Loucy (cell line): ENCODE measurements around the gene PACSIN2.

Source experiments
- H2AFZ ChIP-seq: fragments of 200-600 bp; sonication (generic); 2 replicates; pipeline ENCODE4 v1.6.0; 2016; ENCODE audit warnings: antibody characterized with exemption, mild to moderate bottlenecking, low read length, moderate library complexity
- H3F3A ChIP-seq: fragments of 200-600 bp; 2 replicates; pipeline ENCODE4 v1.6.0; 2016; ENCODE audit warnings: antibody characterized with exemption, low read depth, mild to moderate bottlenecking
- H3K27me3 ChIP-seq: fragments of 200-600 bp; sonication (generic); 2 replicates; pipeline ENCODE4 v1.6.1; 2014; ENCODE audit warnings: low read length, mild to moderate bottlenecking; ENCODE audit not compliant: insufficient read depth, poor library complexity, severe bottlenecking
- H3K36me3 ChIP-seq: fragments of 200-600 bp; sonication (generic); 2 replicates; pipeline ENCODE4 v1.6.1; 2016; ENCODE audit warnings: low read length; ENCODE audit not compliant: insufficient read depth
- H3K4me1 ChIP-seq: fragments of 200-600 bp; sonication (generic); 2 replicates; pipeline ENCODE4 v1.5.1; 2014; ENCODE audit warnings: low read length, mild to moderate bottlenecking; ENCODE audit not compliant: insufficient read depth, poor library complexity, severe bottlenecking
- H3K4me2 ChIP-seq: fragments of 200-600 bp; sonication (generic); 2 replicates; pipeline ENCODE4 v1.6.0; 2014; ENCODE audit warnings: antibody characterized with exemption, low read length, low read depth, mild to moderate bottlenecking; ENCODE audit not compliant: poor library complexity, severe bottlenecking
- H3K4me3 ChIP-seq: fragments of 200-600 bp; sonication (generic); 2 replicates; pipeline ENCODE4 v1.5.1; 2014; ENCODE audit warnings: low read length, mild to moderate bottlenecking, mixed read lengths; ENCODE audit not compliant: poor library complexity, severe bottlenecking
- H3K79me2 ChIP-seq: fragments of 200-600 bp; sonication (generic); 2 replicates; pipeline ENCODE4 v1.6.1; 2014; ENCODE audit warnings: low read length; ENCODE audit not compliant: insufficient read depth
- H3K9ac ChIP-seq: fragments of 200-600 bp; sonication (generic); 2 replicates; pipeline ENCODE4 v1.6.0; 2014; ENCODE audit warnings: mild to moderate bottlenecking, low read depth, low read length, moderate library complexity; ENCODE audit not compliant: poor library complexity, severe bottlenecking
- H3K9me2 ChIP-seq: fragments of 200-600 bp; sonication (generic); replicated peaks from 2 replicates; pipeline ENCODE4 v1.6.1; 2016; ENCODE audit warnings: low read depth, low read length, mixed read lengths
- H3K9me3 ChIP-seq: fragments of 200-600 bp; sonication (generic); 2 replicates; pipeline ENCODE4 v1.6.1; 2014; ENCODE audit warnings: mild to moderate bottlenecking, antibody characterized with exemption, low read length, low read depth; ENCODE audit not compliant: insufficient read depth
- H4K20me1 ChIP-seq: fragments of 200-600 bp; sonication (generic); 2 replicates; pipeline ENCODE4 v1.6.0; 2014; ENCODE audit warnings: antibody characterized with exemption, low read length, mild to moderate bottlenecking; ENCODE audit not compliant: insufficient read depth, poor library complexity, severe bottlenecking
- EZH2phosphoT487 ChIP-seq: fragments of 200-600 bp; IDR thresholded peaks from 2 replicates; pipeline ENCODE4 v1.6.1; 2018; ENCODE audit warnings: antibody characterized with exemption, mild to moderate bottlenecking, moderate library complexity, borderline replicate concordance
- TF ChIP-seq, protein P1 (sequence below): fragments of 200-600 bp; sonication (generic); conservative IDR thresholded peaks from 2 replicates; pipeline ENCODE4 v1.5.1; 2014; ENCODE audit warnings: mild to moderate bottlenecking, antibody characterized with exemption, low read length

The PACSIN2 gene

DNA sequence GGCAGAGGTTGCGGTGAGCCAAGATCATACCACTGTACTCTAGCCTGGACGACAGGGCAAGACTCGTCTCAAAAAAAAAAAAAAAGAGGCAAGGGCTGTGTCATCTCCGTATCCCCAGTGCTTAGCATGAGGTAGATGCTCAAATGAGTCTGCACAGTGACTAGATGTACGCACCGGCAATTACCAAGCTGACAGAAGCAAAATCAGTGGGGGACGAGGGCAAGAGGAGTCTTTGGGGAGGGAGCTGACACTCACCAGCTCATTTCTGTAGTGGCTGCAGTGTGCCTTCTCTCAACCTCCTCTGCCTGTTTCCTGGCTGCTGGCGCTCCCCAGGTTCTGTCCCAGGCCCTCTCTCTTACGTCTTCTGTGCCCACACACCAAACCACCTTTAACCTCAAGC, 69.9 kb downstream of the PACSIN2 start:
- H3K4me2 ChIP-seq, result peak overlapping the region; percentile 77
- H3F3A ChIP-seq, result no peaks in the 10 kb centered on the region
- H3K9ac ChIP-seq, result no peak overlapping the region
- H3K4me3 ChIP-seq, result no peak overlapping the region
- H3K27me3 ChIP-seq, result no peaks in the 10 kb centered on the region
- H3K4me1 ChIP-seq, result peaks cover 36% of the 10 kb centered on the region
- no peak overlapping the region for H2AFZ ChIP-seq
- no peak for TF ChIP-seq EZH2phosphoT487
- TF ChIP-seq, protein P1, sequence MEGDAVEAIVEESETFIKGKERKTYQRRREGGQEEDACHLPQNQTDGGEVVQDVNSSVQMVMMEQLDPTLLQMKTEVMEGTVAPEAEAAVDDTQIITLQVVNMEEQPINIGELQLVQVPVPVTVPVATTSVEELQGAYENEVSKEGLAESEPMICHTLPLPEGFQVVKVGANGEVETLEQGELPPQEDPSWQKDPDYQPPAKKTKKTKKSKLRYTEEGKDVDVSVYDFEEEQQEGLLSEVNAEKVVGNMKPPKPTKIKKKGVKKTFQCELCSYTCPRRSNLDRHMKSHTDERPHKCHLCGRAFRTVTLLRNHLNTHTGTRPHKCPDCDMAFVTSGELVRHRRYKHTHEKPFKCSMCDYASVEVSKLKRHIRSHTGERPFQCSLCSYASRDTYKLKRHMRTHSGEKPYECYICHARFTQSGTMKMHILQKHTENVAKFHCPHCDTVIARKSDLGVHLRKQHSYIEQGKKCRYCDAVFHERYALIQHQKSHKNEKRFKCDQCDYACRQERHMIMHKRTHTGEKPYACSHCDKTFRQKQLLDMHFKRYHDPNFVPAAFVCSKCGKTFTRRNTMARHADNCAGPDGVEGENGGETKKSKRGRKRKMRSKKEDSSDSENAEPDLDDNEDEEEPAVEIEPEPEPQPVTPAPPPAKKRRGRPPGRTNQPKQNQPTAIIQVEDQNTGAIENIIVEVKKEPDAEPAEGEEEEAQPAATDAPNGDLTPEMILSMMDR, result no peak
- peaks cover 28% of the 10 kb centered on the region for H4K20me1 ChIP-seq
- H3K9me2 ChIP-seq, result no peaks in the 10 kb centered on the region
- H3K9me3 ChIP-seq, result no peaks in the 10 kb centered on the region
- H3K36me3 ChIP-seq, result peaks cover 6% of the 10 kb centered on the region; the same call in 1 of the 2 replicates
- peaks cover 83% of the 10 kb centered on the region for H3K79me2 ChIP-seq

DNA sequence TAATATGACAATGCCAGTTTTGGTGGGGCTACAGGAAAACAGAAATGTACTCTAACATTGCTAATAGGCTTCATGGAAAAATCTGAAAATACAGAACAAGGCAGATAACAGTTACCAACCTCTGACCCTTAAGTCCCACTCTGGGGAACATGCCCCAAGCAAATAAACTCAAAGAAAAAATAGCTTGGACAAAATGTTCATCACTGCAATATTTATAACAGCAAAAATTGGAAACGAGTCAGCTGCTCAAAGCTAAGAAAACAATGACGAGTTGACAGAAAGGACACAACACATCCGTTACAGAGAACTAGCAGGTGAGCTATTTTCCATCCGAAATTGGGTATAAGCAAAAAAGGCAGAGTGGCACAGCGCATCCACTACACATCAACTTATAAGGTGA, 70.5 kb downstream of the PACSIN2 start:
- Histone ChIP-seq H2AFZ (no peak overlapping the region), H4K20me1 (peaks cover 28% of the 10 kb centered on the region), H3F3A (no peaks in the 10 kb centered on the region), H3K9ac (no peak overlapping the region), H3K4me1 (peaks cover 42% of the 10 kb centered on the region), H3K4me3 (no peak overlapping the region), H3K4me2 (no peak overlapping the region), H3K79me2 (peaks cover 87% of the 10 kb centered on the region), H3K36me3 (peaks cover 6% of the 10 kb centered on the region; the same call in 1 of the 2 replicates), H3K9me3 (no peaks in the 10 kb centered on the region), H3K9me2 (no peaks in the 10 kb centered on the region), H3K27me3 (no peaks in the 10 kb centered on the region)
- no peak for TF ChIP-seq EZH2phosphoT487
- TF ChIP-seq, protein P1, result no peak

DNA sequence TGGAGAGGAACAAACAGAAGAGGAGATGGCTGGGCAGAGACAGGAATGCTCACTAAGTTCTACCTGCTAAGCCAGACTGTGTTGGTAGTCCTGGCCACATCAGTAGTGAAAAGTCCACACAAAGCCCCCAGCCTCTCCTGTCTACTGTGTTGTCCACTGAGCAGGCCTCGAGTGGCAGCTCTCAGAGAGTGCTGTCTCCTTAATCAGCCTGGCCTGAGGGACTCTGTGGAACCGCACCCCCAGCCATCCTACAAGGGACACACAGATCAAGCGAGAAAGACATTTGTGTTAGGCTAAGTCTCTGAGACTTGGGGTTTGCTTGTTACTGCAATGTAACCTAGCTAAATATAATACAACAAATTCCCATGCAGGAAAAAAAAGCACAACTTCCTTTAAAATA, 71.0 kb downstream of the PACSIN2 start:
- Histone ChIP-seq H3K9ac (no peak overlapping the region), H3F3A (no peaks in the 10 kb centered on the region), H4K20me1 (peaks cover 30% of the 10 kb centered on the region), H3K4me3 (no peak overlapping the region), H3K4me1 (peaks cover 43% of the 10 kb centered on the region), H2AFZ (no peak overlapping the region), H3K27me3 (no peaks in the 10 kb centered on the region), H3K79me2 (peaks cover 87% of the 10 kb centered on the region), H3K9me3 (no peaks in the 10 kb centered on the region), H3K9me2 (no peaks in the 10 kb centered on the region), H3K4me2 (no peak overlapping the region), H3K36me3 (peaks cover 6% of the 10 kb centered on the region; the same call in 1 of the 2 replicates)
- TF ChIP-seq EZH2phosphoT487, result no peak
- TF ChIP-seq, protein P1, result no peak
